ENCODE measurements around the gene PIAS1. TPM values are rescaled to one million over a fixed set of nuclear protein-coding genes. Genes with fewer than 3 reads are reported as not detected.

The PIAS1 gene
- total and polyA plus RNA-seq, 9 of the 15 experiments (the other 6 are each of a cell fraction or from before 2014, with no cell fraction given): 18.0 to 59.1 (median 28.5) TPM

DNA sequence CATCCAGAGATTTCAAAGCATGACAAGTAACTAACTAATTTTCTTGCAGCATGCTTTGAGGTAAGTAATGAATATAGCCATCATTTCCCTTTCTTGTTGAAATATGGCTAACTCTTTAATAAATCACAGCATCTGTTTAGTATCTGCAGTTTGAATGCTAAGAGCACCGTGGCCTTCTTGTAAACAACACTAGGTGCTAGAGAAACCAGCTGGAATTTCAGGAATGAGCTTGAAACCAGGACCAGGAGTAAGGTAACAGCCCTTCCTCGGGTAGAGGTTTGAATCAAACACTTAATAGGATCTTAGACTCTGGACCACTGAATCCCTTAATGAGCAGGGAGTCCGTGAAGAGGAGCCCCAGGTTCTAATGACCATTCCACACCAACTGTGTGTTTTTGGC is 137.4 kb downstream of the PIAS1 start:
- H3K27ac ChIP-seq (ENCODE audit: extremely low read depth, low read depth, low read length): no peak overlapping the region
- no peaks in the 10 kb centered on the region for H4K20me1 ChIP-seq (replicated peaks; ENCODE audit: control insufficient read depth, insufficient read depth, low read length)
- 78% methylated on average over 3 of the region's 3 CpGs for WGBS (ENCODE audit: insufficient coverage, low coverage, missing lambda C conversion rate)
- CTCF ChIA-PET (ENCODE audit: low intra/inter-chr PET ratio): no interaction called here
- no peak overlapping the region for H3K4me3 ChIP-seq
- intact Hi-C loops (cut with micrococcal nuclease) (no loop called here), in situ Hi-C loops (cut with MboI) (no loop called here)
- H2AFZ ChIP-seq (ENCODE audit: low read depth, low read length): no peak overlapping the region
- FAIRE-seq: peak; percentile 40
- no peak overlapping the region for H3K4me2 ChIP-seq (ENCODE audit: insufficient read depth, low read length)
- no TSS peak for BruUV-seq (replicated peaks)
- peaks cover 83% of the 10 kb centered on the region for H3K36me3 ChIP-seq (ENCODE audit: control insufficient read depth, insufficient read depth, low read length)
- H3K9me1 ChIP-seq (ENCODE audit: control insufficient read depth, insufficient read depth, low read length): no peaks in the 10 kb centered on the region
- H3K4me1 ChIP-seq (replicated peaks in 1 of 2; ENCODE audit: control insufficient read depth in 2 of 2, insufficient read depth in 2 of 2, low read length in 2 of 2): peaks cover 0 to 3% of the 10 kb centered on the region in 2 experiments; a peak in 1 of 5 replicates
- no peak for ATAC-seq
- H3K79me2 ChIP-seq (ENCODE audit: control insufficient read depth, insufficient read depth, low read length): no peaks in the 10 kb centered on the region
- TF ChIP-seq, protein P1, sequence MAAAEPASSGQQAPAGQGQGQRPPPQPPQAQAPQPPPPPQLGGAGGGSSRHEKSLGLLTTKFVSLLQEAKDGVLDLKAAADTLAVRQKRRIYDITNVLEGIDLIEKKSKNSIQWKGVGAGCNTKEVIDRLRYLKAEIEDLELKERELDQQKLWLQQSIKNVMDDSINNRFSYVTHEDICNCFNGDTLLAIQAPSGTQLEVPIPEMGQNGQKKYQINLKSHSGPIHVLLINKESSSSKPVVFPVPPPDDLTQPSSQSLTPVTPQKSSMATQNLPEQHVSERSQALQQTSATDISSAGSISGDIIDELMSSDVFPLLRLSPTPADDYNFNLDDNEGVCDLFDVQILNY (CRISPR knock-in tag; IDR thresholded peaks at IDR 0.05): no peak
- TF ChIP-seq NFATC3 (IDR thresholded peaks at IDR 0.05) (no peak), FOXA3 (CRISPR knock-in tag; conservative IDR thresholded peaks at IDR 0.05 in 1 of 2, IDR thresholded peaks at IDR 0.05 in 1 of 2) (no peak), PRPF4 (IDR thresholded peaks at IDR 0.05; ENCODE audit: insufficient read depth, low read depth, low read length, poor library complexity, severe bottlenecking) (no peak), PCBP2 (IDR thresholded peaks at IDR 0.05; ENCODE audit: low read depth, low read length, poor library complexity, severe bottlenecking) (no peak), MYC (IDR thresholded peaks at IDR 0.05; ENCODE audit: low read depth, low read length) (no peak), MYC (CRISPR knock-in tag; IDR thresholded peaks at IDR 0.05; ENCODE audit: borderline replicate concordance, low read depth) (no peak)
- TF ChIP-seq, protein P2, sequence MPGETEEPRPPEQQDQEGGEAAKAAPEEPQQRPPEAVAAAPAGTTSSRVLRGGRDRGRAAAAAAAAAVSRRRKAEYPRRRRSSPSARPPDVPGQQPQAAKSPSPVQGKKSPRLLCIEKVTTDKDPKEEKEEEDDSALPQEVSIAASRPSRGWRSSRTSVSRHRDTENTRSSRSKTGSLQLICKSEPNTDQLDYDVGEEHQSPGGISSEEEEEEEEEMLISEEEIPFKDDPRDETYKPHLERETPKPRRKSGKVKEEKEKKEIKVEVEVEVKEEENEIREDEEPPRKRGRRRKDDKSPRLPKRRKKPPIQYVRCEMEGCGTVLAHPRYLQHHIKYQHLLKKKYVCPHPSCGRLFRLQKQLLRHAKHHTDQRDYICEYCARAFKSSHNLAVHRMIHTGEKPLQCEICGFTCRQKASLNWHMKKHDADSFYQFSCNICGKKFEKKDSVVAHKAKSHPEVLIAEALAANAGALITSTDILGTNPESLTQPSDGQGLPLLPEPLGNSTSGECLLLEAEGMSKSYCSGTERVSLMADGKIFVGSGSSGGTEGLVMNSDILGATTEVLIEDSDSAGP (CRISPR knock-in tag; IDR thresholded peaks at IDR 0.05): no peak
- TF ChIP-seq, protein P3, sequence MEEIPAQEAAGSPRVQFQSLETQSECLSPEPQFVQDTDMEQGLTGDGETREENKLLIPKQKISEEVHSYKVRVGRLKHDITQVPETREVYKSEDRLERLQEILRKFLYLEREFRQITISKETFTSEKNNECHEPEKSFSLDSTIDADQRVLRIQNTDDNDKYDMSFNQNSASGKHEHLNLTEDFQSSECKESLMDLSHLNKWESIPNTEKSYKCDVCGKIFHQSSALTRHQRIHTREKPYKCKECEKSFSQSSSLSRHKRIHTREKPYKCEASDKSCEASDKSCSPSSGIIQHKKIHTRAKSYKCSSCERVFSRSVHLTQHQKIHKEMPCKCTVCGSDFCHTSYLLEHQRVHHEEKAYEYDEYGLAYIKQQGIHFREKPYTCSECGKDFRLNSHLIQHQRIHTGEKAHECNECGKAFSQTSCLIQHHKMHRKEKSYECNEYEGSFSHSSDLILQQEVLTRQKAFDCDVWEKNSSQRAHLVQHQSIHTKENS (CRISPR knock-in tag; IDR thresholded peaks at IDR 0.05): no peak
- H3K27me3 ChIP-seq (ENCODE audit: control insufficient read depth in 2 of 2, insufficient read depth in 2 of 2, low read length in 2 of 2): no peaks in the 10 kb centered on the region
- no peaks in the 10 kb centered on the region for H3K9me3 ChIP-seq (replicated peaks; ENCODE audit: control insufficient read depth, insufficient read depth, low read depth, low read length)
- POLR2A ChIA-PET: interaction anchor here (0.5 kb wide), 1 partner anchor 21 kb away, joined by 3 read pairs; no protein-coding TSS in a partner anchor
- no peak for DNase-seq (ENCODE audit: extremely low read depth in 1 of 4, low spot score in 3 of 4)
- no peak overlapping the region for H3K9ac ChIP-seq (ENCODE audit: insufficient read depth in 1 of 2, low read depth in 2 of 2, low read length in 2 of 2)

All from K562 (cell line).